CD14-positive monocyte (primary cell): ENCODE results near the gene BDH2. TPM values are rescaled to one million over a fixed set of nuclear protein-coding genes. Genes with fewer than 3 reads are reported as not detected.

ENCODE experiments used
- DNase-seq, 3 donors: peaks; one replicate each; pipeline ENCODE4 v3.0.0-alpha.2; 2011 to 2022
- H2AFZ ChIP-seq: 2 replicates; pipeline ENCODE4 v1.6.0; 2012; ENCODE audit warnings: mild to moderate bottlenecking, low read depth, low read length, inconsistent platforms; ENCODE audit not compliant: insufficient read depth, poor library complexity, severe bottlenecking
- H3K27ac ChIP-seq, 2 donors: 1 replicate in 1 of 2; 2 replicates in 1 of 2; pipeline ENCODE4 v1.5.1; 2012 to 2013; ENCODE audit warnings: low read length in 2 of 2, control low read depth in 1 of 2, inconsistent platforms in 1 of 2, low read depth in 1 of 2, mild to moderate bottlenecking in 1 of 2
- H3K27me3 ChIP-seq, 2 donors: one replicate each; pipeline versions ENCODE4 v1.6.0 to v1.6.1; 2011 to 2013; ENCODE audit warnings: low read length in 2 of 2; ENCODE audit not compliant: control insufficient read depth in 2 of 2, insufficient read depth in 2 of 2
- H3K36me3 ChIP-seq, 2 donors: replicated peaks in 1 of 2; 1 replicate in 1 of 2; 2 replicates in 1 of 2; pipeline versions ENCODE4 v1.5.1 to v1.6.1; 2012 to 2013; ENCODE audit warnings: low read length in 2 of 2, control low read depth in 1 of 2, inconsistent platforms in 1 of 2, mild to moderate bottlenecking in 1 of 2; ENCODE audit not compliant: insufficient read depth in 2 of 2, control insufficient read depth in 1 of 2
- H3K4me1 ChIP-seq, 2 donors: 1 replicate in 1 of 2; 2 replicates in 1 of 2; pipeline versions ENCODE4 v1.5.1 to v1.6.1; 2012 to 2013; ENCODE audit warnings: low read length in 2 of 2, control low read depth in 1 of 2, inconsistent platforms in 1 of 2, mild to moderate bottlenecking in 1 of 2, moderate library complexity in 1 of 2; ENCODE audit not compliant: insufficient read depth in 2 of 2, control insufficient read depth in 1 of 2
- H3K4me2 ChIP-seq: replicated peaks from 2 replicates; pipeline ENCODE3; 2012; ENCODE audit warnings: low read length, moderate library complexity, mild to moderate bottlenecking; ENCODE audit not compliant: poor library complexity, severe bottlenecking; ENCODE audit errors: extremely low read depth
- H3K4me3 ChIP-seq, 3 experiments: fragments of 200-600 bp in 1 of 3; sonication (generic) in 1 of 3; replicated peaks in 1 of 3; 1 replicate in 2 of 3; 2 replicates in 1 of 3; pipeline ENCODE4 v1.5.1; 2011 to 2013; ENCODE audit warnings: low read length in 3 of 3, mild to moderate bottlenecking in 3 of 3, control low read depth in 2 of 3, low read depth in 2 of 3, inconsistent platforms in 1 of 3, moderate library complexity in 1 of 3
- H3K79me2 ChIP-seq: 2 replicates; pipeline ENCODE4 v1.6.0; 2012; ENCODE audit warnings: mild to moderate bottlenecking, control low read depth, inconsistent platforms, low read length, moderate library complexity; ENCODE audit not compliant: insufficient read depth
- H3K9ac ChIP-seq: 2 replicates; pipeline ENCODE4 v1.6.0; 2017; ENCODE audit warnings: low read length, mild to moderate bottlenecking; ENCODE audit not compliant: insufficient read depth, poor library complexity, severe bottlenecking
- H3K9me3 ChIP-seq, 2 donors: replicated peaks in 1 of 2; 1 replicate in 1 of 2; 2 replicates in 1 of 2; pipeline versions ENCODE4 v1.5.1 to v1.6.1; 2012 to 2013; ENCODE audit warnings: low read length in 2 of 2, control low read depth in 1 of 2; ENCODE audit not compliant: control insufficient read depth in 1 of 2, insufficient read depth in 1 of 2
- H4K20me1 ChIP-seq: 2 replicates; pipeline ENCODE4 v1.6.0; 2012; ENCODE audit warnings: mild to moderate bottlenecking, low read length, control low read depth, moderate library complexity; ENCODE audit not compliant: insufficient read depth
- H3K27ac Mint-ChIP-seq, 7 donors: one replicate each; pipeline ENCODE4 v1.8.0; 2020; ENCODE audit warnings: mild to moderate bottlenecking in 7 of 7, mixed read lengths in 7 of 7, moderate library complexity in 6 of 7, inconsistent platforms in 2 of 7
- H3K27me3 Mint-ChIP-seq, 3 donors: one replicate each; pipeline ENCODE4 v1.8.0; 2021 to 2022; ENCODE audit warnings: low read depth in 3 of 3, mild to moderate bottlenecking in 3 of 3, mixed read lengths in 3 of 3, moderate library complexity in 3 of 3, inconsistent platforms in 1 of 3
- H3K36me3 Mint-ChIP-seq, 2 donors: one replicate each; pipeline ENCODE4 v1.8.0; 2020; ENCODE audit warnings: mixed read lengths in 2 of 2, inconsistent platforms in 1 of 2, mild to moderate bottlenecking in 1 of 2
- H3K4me1 Mint-ChIP-seq: one replicate; pipeline ENCODE4 v1.8.0; 2020; ENCODE audit warnings: mild to moderate bottlenecking, mixed read lengths
- H3K4me3 Mint-ChIP-seq, 2 donors: one replicate each; pipeline ENCODE4 v1.8.0; 2020; ENCODE audit warnings: mild to moderate bottlenecking in 2 of 2, mixed read lengths in 2 of 2, moderate library complexity in 1 of 2
- H3K9me3 Mint-ChIP-seq, 7 donors: one replicate each; pipeline ENCODE4 v1.8.0; 2020 to 2022; ENCODE audit warnings: mixed read lengths in 7 of 7, mild to moderate bottlenecking in 6 of 7, moderate library complexity in 6 of 7, inconsistent platforms in 2 of 7
- WGBS: methylation state at CpG from one replicate; pipeline ENCODE4 v1.1.5; 2013; ENCODE audit warnings: missing lambda C conversion rate; ENCODE audit not compliant: insufficient coverage; 5-methylcytosine and 5-hydroxymethylcytosine counted together
- intact Hi-C, 2 donors: fragments of 100-400 bp; cut with micrococcal nuclease; formaldehyde crosslinking; loops; one replicate each; pipeline versions ENCODE4 v1.15.0 to v1.15.1; 2023
- polyA plus RNA-seq, 3 donors: library from polyadenylated mRNA; depleted of rRNA in 1 of 3; unstranded in 2 of 3; stranded (reverse) in 1 of 3; fragments of 300-500 nt in 2 of 3; fragments of >200 nt in 1 of 3; fragmentation: Illumina TruSeq in 2 of 3; gene quantifications; 1 replicate in 2 of 3; 2 replicates in 1 of 3; pipeline ENCODE4 v1.2.3, GENCODE V29; 2012 to 2021
- TF ChIP-seq, protein P1 (sequence below): fragments of 200-600 bp; IDR thresholded peaks from one replicate; pipeline ENCODE4 v1.8.0; 2022; ENCODE audit warnings: antibody characterized with exemption, mild to moderate bottlenecking

BDH2 gene
- polyA plus RNA-seq, 3 donors: 6.2 to 8.5 (median 6.8) TPM

- DNase-seq: no peak
- no CpG with 5 or more reads among the region's 2 CpGs for WGBS
- no peaks in the 10 kb centered on the region for H3K9me3 Mint-ChIP-seq
- H3K4me3 Mint-ChIP-seq: no peak overlapping the region
- Histone ChIP-seq H3K9ac (no peak overlapping the region), H3K27ac (no peak overlapping the region), H3K4me1 (no peaks in the 10 kb centered on the region), H3K4me2 (no peak overlapping the region), H3K27me3 (no peaks in the 10 kb centered on the region), H3K79me2 (no peaks in the 10 kb centered on the region), H3K4me3 (no peak overlapping the region), H3K36me3 (no peaks in the 10 kb centered on the region), H4K20me1 (no peaks in the 10 kb centered on the region), H3K9me3 (no peaks in the 10 kb centered on the region), H2AFZ (no peak overlapping the region)
- TF ChIP-seq, protein P1, sequence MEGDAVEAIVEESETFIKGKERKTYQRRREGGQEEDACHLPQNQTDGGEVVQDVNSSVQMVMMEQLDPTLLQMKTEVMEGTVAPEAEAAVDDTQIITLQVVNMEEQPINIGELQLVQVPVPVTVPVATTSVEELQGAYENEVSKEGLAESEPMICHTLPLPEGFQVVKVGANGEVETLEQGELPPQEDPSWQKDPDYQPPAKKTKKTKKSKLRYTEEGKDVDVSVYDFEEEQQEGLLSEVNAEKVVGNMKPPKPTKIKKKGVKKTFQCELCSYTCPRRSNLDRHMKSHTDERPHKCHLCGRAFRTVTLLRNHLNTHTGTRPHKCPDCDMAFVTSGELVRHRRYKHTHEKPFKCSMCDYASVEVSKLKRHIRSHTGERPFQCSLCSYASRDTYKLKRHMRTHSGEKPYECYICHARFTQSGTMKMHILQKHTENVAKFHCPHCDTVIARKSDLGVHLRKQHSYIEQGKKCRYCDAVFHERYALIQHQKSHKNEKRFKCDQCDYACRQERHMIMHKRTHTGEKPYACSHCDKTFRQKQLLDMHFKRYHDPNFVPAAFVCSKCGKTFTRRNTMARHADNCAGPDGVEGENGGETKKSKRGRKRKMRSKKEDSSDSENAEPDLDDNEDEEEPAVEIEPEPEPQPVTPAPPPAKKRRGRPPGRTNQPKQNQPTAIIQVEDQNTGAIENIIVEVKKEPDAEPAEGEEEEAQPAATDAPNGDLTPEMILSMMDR: no peak
- no peak overlapping the region for H3K27ac Mint-ChIP-seq
- intact Hi-C loops: no loop called here
- H3K4me1 Mint-ChIP-seq: no peaks in the 10 kb centered on the region
- peaks cover 0 to 1% (median 0%) of the 10 kb centered on the region in 3 donors for H3K27me3 Mint-ChIP-seq
- peaks cover 2 to 3% of the 10 kb centered on the region in 2 donors for H3K36me3 Mint-ChIP-seq
Measured at GRCh38 chr4:103067841-103068547, 31.6 kb downstream of the BDH2 start.

DNA sequence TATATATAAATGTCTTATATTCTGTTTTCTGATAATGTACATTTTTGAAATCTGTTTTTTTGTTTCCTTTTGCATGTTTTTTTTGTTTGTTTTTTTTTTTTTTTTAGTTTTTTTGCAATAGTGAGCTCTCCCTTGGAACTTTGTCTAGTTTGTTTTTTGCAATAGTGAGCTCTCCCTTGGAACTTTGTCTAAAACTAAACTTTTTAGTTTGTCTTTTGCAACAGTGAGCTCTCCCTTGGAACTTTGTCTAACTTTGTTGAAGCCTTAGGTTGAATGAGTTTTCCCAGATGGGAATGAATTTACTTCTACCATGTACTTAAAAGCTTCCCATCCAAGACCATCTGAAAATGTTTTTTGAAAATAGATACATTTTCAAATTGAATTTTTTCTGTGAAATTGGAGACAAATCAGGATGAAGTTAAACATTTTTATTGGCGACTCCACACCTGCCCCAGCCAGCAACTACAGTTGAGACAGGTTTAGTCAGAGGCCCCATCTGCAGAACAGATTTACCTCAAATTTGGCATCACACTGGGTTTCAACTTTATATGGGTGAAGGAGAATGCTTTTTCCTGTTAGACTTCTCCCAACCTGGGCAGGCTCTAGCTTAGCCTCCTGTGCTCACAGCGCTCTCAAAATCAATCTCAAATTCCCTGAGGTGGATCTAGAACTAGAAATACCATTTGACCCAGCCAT, 39.0 kb downstream of the BDH2 start:
- Histone ChIP-seq H3K4me3 (no peak overlapping the region), H2AFZ (no peak overlapping the region), H3K9me3 (no peaks in the 10 kb centered on the region), H3K4me2 (no peak overlapping the region), H4K20me1 (no peaks in the 10 kb centered on the region), H3K9ac (no peak overlapping the region), H3K27me3 (no peaks in the 10 kb centered on the region), H3K36me3 (no peaks in the 10 kb centered on the region), H3K4me1 (no peaks in the 10 kb centered on the region), H3K27ac (no peak overlapping the region), H3K79me2 (no peaks in the 10 kb centered on the region)
- Mint-ChIP-seq H3K27ac (no peak overlapping the region), H3K9me3 (peaks cover 0 to 4% (median 0%) of the 10 kb centered on the region in 7 donors), H3K4me1 (no peaks in the 10 kb centered on the region), H3K36me3 (peaks cover 2 to 3% of the 10 kb centered on the region in 2 donors), H3K4me3 (no peak overlapping the region), H3K27me3 (no peaks in the 10 kb centered on the region)
- intact Hi-C loops: no loop called here
- WGBS: 100% methylated on average over 1 of the region's 2 CpGs
- DNase-seq: no peak
- TF ChIP-seq, protein P1: no peak
